ENCODE data around the gene CCN5. TPM values are rescaled to one million over a fixed set of nuclear protein-coding genes. Genes with fewer than 3 reads are reported as not detected.

CCN5 gene
- total and polyA plus RNA-seq, 2 of the 13 experiments (the other 11 are each of a cell fraction or from before 2014, with no cell fraction given), result 0.12 TPM; not detected in 1

- Histone ChIP-seq H3K4me3 (replicated peaks in 1 of 3; ENCODE audit: insufficient read depth in 1 of 3, low read depth in 2 of 3, low read length in 3 of 3) (no peak overlapping the region), H3K27ac (ENCODE audit: extremely low read length, insufficient read depth, low read length) (no peak overlapping the region), H3K4me1 (ENCODE audit: insufficient read depth, low read length) (peaks cover 18% of the 10 kb centered on the region), H3K9ac (ENCODE audit: insufficient read depth, low read depth, low read length) (no peak overlapping the region), H3K27me3 (ENCODE audit: control insufficient read depth in 1 of 2, insufficient read depth in 2 of 2, low read length in 2 of 2) (peaks cover 4 to 16% of the 10 kb centered on the region in 2 experiments; a peak in 3 of 5 replicates), H3K79me2 (ENCODE audit: insufficient read depth, low read length) (no peaks in the 10 kb centered on the region), H3K4me2 (ENCODE audit: low read depth, low read length) (no peak overlapping the region), H3K36me3 (replicated peaks in 1 of 2; ENCODE audit: control insufficient read depth in 1 of 2, insufficient read depth in 2 of 2, low read length in 2 of 2) (no peaks in the 10 kb centered on the region), H3K9me3 (ENCODE audit: low read length) (no peaks in the 10 kb centered on the region), H4K20me1 (ENCODE audit: insufficient read depth, low read length) (no peaks in the 10 kb centered on the region), H2AFZ (ENCODE audit: low read length) (no peak overlapping the region)
- intact Hi-C loops (cut with micrococcal nuclease; ENCODE audit: unreplicated experiment) (no loop called here), in situ Hi-C loops (cut with HindIII; ENCODE audit: extremely low pct_ligation_motif_present, low pct_unique_long_range_greater_than_20kb) (no loop called here)
- BruUV-seq (replicated peaks), result no TSS peak
- CTCF ChIA-PET (ENCODE audit: low intra/inter-chr PET ratio, low total read pairs), result interaction anchor here (0.9 kb wide), 1 partner anchor 11 kb away, joined by 3 read pairs; no protein-coding TSS in a partner anchor
- WGBS (ENCODE audit: low lambda C conversion rate), result 9% methylated on average over 3 of the region's 3 CpGs
- FAIRE-seq (no peak), DNase-seq (ENCODE audit: low spot score) (peak; percentile 37), ATAC-seq (peak; percentile 47)
- POLR2A ChIA-PET, result no interaction called here
- TF ChIP-seq, protein P1, sequence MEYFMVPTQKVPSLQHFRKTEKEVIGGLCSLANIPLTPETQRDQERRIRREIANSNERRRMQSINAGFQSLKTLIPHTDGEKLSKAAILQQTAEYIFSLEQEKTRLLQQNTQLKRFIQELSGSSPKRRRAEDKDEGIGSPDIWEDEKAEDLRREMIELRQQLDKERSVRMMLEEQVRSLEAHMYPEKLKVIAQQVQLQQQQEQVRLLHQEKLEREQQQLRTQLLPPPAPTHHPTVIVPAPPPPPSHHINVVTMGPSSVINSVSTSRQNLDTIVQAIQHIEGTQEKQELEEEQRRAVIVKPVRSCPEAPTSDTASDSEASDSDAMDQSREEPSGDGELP (IDR thresholded peaks at IDR 0.05; ENCODE audit: borderline replicate concordance, low read depth), result peak; percentile 36; the same call in 1 of the 2 replicates
- TF ChIP-seq MIXL1 (CRISPR knock-in tag; IDR thresholded peaks at IDR 0.05) (no peak), FLYWCH1 (CRISPR knock-in tag; IDR thresholded peaks at IDR 0.05) (no peak), SKI (IDR thresholded peaks at IDR 0.05; ENCODE audit: partially characterized antibody) (no peak), NCOA2 (CRISPR knock-in tag; IDR thresholded peaks at IDR 0.05) (no peak), ZNF574 (CRISPR knock-in tag; IDR thresholded peaks at IDR 0.05) (no peak), ZNF768 (CRISPR knock-in tag; IDR thresholded peaks at IDR 0.05) (peak; percentile 77), ZNF280D (CRISPR knock-in tag; IDR thresholded peaks at IDR 0.05) (0 out of 2 replicates have a peak, but pooled peaks have one; percentile 40), FOXA1 (IDR thresholded peaks at IDR 0.05) (no peak), FOXA1 (CRISPR knock-in tag; IDR thresholded peaks at IDR 0.05) (no peak), HNF1A (IDR thresholded peaks at IDR 0.05; ENCODE audit: low read depth) (no peak), HNF1A (CRISPR knock-in tag; IDR thresholded peaks at IDR 0.05; ENCODE audit: borderline replicate concordance) (0 out of 2 replicates have a peak, but pooled peaks have one; percentile 17)
- TF ChIP-seq, protein P2, sequence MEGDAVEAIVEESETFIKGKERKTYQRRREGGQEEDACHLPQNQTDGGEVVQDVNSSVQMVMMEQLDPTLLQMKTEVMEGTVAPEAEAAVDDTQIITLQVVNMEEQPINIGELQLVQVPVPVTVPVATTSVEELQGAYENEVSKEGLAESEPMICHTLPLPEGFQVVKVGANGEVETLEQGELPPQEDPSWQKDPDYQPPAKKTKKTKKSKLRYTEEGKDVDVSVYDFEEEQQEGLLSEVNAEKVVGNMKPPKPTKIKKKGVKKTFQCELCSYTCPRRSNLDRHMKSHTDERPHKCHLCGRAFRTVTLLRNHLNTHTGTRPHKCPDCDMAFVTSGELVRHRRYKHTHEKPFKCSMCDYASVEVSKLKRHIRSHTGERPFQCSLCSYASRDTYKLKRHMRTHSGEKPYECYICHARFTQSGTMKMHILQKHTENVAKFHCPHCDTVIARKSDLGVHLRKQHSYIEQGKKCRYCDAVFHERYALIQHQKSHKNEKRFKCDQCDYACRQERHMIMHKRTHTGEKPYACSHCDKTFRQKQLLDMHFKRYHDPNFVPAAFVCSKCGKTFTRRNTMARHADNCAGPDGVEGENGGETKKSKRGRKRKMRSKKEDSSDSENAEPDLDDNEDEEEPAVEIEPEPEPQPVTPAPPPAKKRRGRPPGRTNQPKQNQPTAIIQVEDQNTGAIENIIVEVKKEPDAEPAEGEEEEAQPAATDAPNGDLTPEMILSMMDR (CRISPR knock-in tag; IDR thresholded peaks at IDR 0.05), result peak; percentile 46
Observed at GRCh38 chr20:44696315-44696714, 18.9 kb upstream of the CCN5 start.
